GM12878 (cell line): Measurements from ENCODE around the gene KIF26A. TPM values are rescaled to one million over a fixed set of nuclear protein-coding genes. Genes with fewer than 3 reads are reported as not detected.

Experiments used
- ATAC-seq: fragments of 200-7000 bp; cut with Tn5 transposase; 3 replicates; pipeline ENCODE4 v1.9.1; 2020; ENCODE audit warnings: mild to moderate bottlenecking, moderate library complexity
- BruUV-seq: library from RNA; stranded (reverse); fragments of 400-500 nt; replicated peaks from 2 replicates; lab custom pipeline; 2021; lab: Mats Ljungman, UMichigan
- CTCF ChIA-PET: fragments of 300-600 bp; sonication (Branson Sonifier 250); formaldehyde crosslinking; extraction: SDS; loops from one replicate; lab custom pipeline; 2021; ENCODE audit warnings: inconsistent platforms; lab: Yijun Ruan, JAX
- POLR2A ChIA-PET: fragments of 350-600 bp; formaldehyde crosslinking; extraction: SDS; loops from one replicate; lab custom pipeline; 2021; ENCODE audit warnings: inconsistent platforms; lab: Charles Lee
- RAD21 ChIA-PET: fragments of 300-600 bp; sonication (Branson Sonifier 250); formaldehyde crosslinking; loops from one replicate; lab custom pipeline; 2023; ENCODE audit warnings: antibody characterized with exemption; ENCODE audit not compliant: unreplicated experiment; lab: Charles Lee
- SMC1A ChIA-PET: fragments of 300-600 bp; sonication (Branson Sonifier 250); formaldehyde crosslinking; loops from one replicate; lab custom pipeline; 2023; ENCODE audit not compliant: unreplicated experiment, uncharacterized antibody; lab: Charles Lee
- DNase-seq: peaks from one replicate; pipeline ENCODE4 v3.0.0-alpha.2; 2011; ENCODE audit warnings: low read depth, low spot score
- FAIRE-seq: peaks from 3 replicates; lab custom pipeline; 2011; peaks lifted over from hg19 to GRCh38; lab: Jason Lieb, UNC
- H2AFZ ChIP-seq: 2 replicates; pipeline ENCODE4 v1.6.0; 2011; ENCODE audit warnings: low read depth, low read length, control low read depth; ENCODE audit not compliant: control insufficient read depth
- H3K27ac ChIP-seq: 2 replicates; pipeline ENCODE4 v1.5.1; 2011; ENCODE audit warnings: control low read depth; ENCODE audit not compliant: control insufficient read depth, insufficient read depth
- H3K27me3 ChIP-seq, 2 experiments: replicated peaks in 1 of 2; 2 replicates each; pipeline versions ENCODE4 v1.6.0 to v1.6.1; 2011; ENCODE audit warnings: low read length in 1 of 2; ENCODE audit not compliant: control insufficient read depth in 2 of 2, insufficient read depth in 2 of 2
- H3K36me3 ChIP-seq, 2 experiments: 2 replicates each; pipeline ENCODE4 v1.5.1; 2011; ENCODE audit warnings: low read length in 1 of 2; ENCODE audit not compliant: control insufficient read depth in 2 of 2, insufficient read depth in 2 of 2
- H3K4me1 ChIP-seq: 2 replicates; pipeline ENCODE4 v1.6.1; 2011; ENCODE audit warnings: mild to moderate bottlenecking, low read length, moderate library complexity, mixed read lengths; ENCODE audit not compliant: control insufficient read depth, insufficient read depth
- H3K4me2 ChIP-seq: 2 replicates; pipeline ENCODE4 v1.6.0; 2011; ENCODE audit warnings: control low read depth; ENCODE audit not compliant: control insufficient read depth, insufficient read depth
- H3K4me3 ChIP-seq: fragments of 200-600 bp; sonication (generic); 2 replicates; pipeline ENCODE4 v1.5.1; 2016
- H3K79me2 ChIP-seq: 2 replicates; pipeline ENCODE4 v1.6.0; 2011; ENCODE audit warnings: low read length; ENCODE audit not compliant: control insufficient read depth, insufficient read depth
- H3K9ac ChIP-seq: 2 replicates; pipeline ENCODE4 v1.8.0; 2011; ENCODE audit warnings: low read length, control low read depth, mixed read lengths; ENCODE audit not compliant: control insufficient read depth, insufficient read depth
- H3K9me3 ChIP-seq: replicated peaks from 3 replicates; pipeline ENCODE4 v1.5.1; 2011; ENCODE audit warnings: mild to moderate bottlenecking, low read length; ENCODE audit not compliant: control insufficient read depth, insufficient read depth
- H4K20me1 ChIP-seq: 2 replicates; pipeline ENCODE4 v1.6.0; 2011; ENCODE audit not compliant: control insufficient read depth, insufficient read depth
- ATF2 ChIP-seq: IDR thresholded peaks from 2 replicates; pipeline ENCODE4 v1.6.1; 2012; ENCODE audit warnings: low read length, inconsistent platforms
- CBFB ChIP-seq: IDR thresholded peaks from 2 replicates; pipeline ENCODE4 v1.6.1; 2016; ENCODE audit warnings: antibody characterized with exemption, low read depth
- CHD1 ChIP-seq: IDR thresholded peaks from 2 replicates; pipeline ENCODE4 v1.6.1; 2012; ENCODE audit warnings: low read depth, low read length, improper control_type of control experiment
- ESRRA ChIP-seq: IDR thresholded peaks from 2 replicates; pipeline ENCODE4 v1.6.1; 2012; ENCODE audit warnings: mild to moderate bottlenecking, low read length, improper control_type of control experiment
- EZH2 ChIP-seq: IDR thresholded peaks from 2 replicates; pipeline ENCODE4 v1.6.1; 2012; ENCODE audit warnings: low read depth, mild to moderate bottlenecking, control low read depth, inconsistent platforms, low read length, borderline replicate concordance; ENCODE audit not compliant: control insufficient read depth
- GABPA ChIP-seq: IDR thresholded peaks from 2 replicates; pipeline ENCODE4 v1.6.1; 2014; ENCODE audit warnings: antibody characterized with exemption, low read depth, mild to moderate bottlenecking, inconsistent platforms
- IRF3 ChIP-seq: fragments of 450-650 bp; IDR thresholded peaks from 2 replicates; pipeline ENCODE4 v1.6.1; 2014; ENCODE audit warnings: mild to moderate bottlenecking
- NRF1 ChIP-seq: conservative IDR thresholded peaks from 2 replicates; pipeline ENCODE4 v1.6.1; 2011; ENCODE audit warnings: mild to moderate bottlenecking, low read depth, low read length, improper control_type of control experiment
- STAT1 ChIP-seq: fragments of 450-650 bp; conservative IDR thresholded peaks from 2 replicates; pipeline ENCODE4 v1.6.1; 2014; ENCODE audit warnings: antibody characterized with exemption, mild to moderate bottlenecking
- ZZZ3 ChIP-seq: IDR thresholded peaks from 2 replicates; pipeline ENCODE4 v1.6.1; 2011; ENCODE audit warnings: low read depth; ENCODE audit not compliant: control insufficient read depth, insufficient read length
- WGBS: methylation state at CpG from one replicate; pipeline ENCODE4 v1.1.6; 2016; ENCODE audit warnings: low lambda C conversion rate; ENCODE audit not compliant: insufficient replicate concordance, insufficient coverage; ENCODE audit errors: missing lambda C conversion rate; 5-methylcytosine and 5-hydroxymethylcytosine counted together
- in situ Hi-C: fragments of 300-500 bp; cut with MboI; formaldehyde crosslinking; loops from 9 replicates; pipeline ENCODE4 v1.14.3; 2018; ENCODE audit warnings: mixed read lengths
- intact Hi-C: fragments of 100-400 bp; cut with micrococcal nuclease; formaldehyde crosslinking; loops from one replicate; pipeline ENCODE4 v1.14.2; 2022; ENCODE audit not compliant: unreplicated experiment
- polyA plus RNA-seq, 11 experiments: library from polyadenylated mRNA; depleted of rRNA in 4 of 11; unstranded in 6 of 11; stranded (reverse) in 5 of 11; fragments of >200 nt; fragmentation: Nextera tagmentation in 4 of 11; fragmentation: Illumina TruSeq in 1 of 11; extraction: Ambion mirVana in 4 of 11; extraction: Trizol in 1 of 11; gene quantifications; 1 replicate in 1 of 11; 2 replicates in 10 of 11; pipeline versions ENCODE4 v1.2.1 to v1.2.3, GENCODE V29; 2011 to 2016; ENCODE audit warnings: inconsistent platforms in 2 of 11, missing spikeins in 2 of 11, low read depth in 1 of 11
- total RNA-seq, 4 experiments: library from RNA; depleted of rRNA in 3 of 4; stranded (reverse); fragments of >200 nt in 3 of 4; fragmentation: Illumina TruSeq in 1 of 4; extraction: Trizol in 1 of 4; gene quantifications; 2 replicates each; pipeline versions ENCODE4 v1.2.1 to v1.2.3, GENCODE V29; 2013 to 2021

KIF26A gene
- total and polyA plus RNA-seq, 10 of the 15 experiments (the other 5 are each of a cell fraction or from before 2014, with no cell fraction given), result 0.05 TPM; not detected in 9

GRCh38 chr14:104107611-104108569 lies 30.5 kb upstream of the KIF26A start:
- ATAC-seq, result no peak
- 30% methylated on average over 28 of the region's 32 CpGs for WGBS
- DNase-seq, result no peak

More at GRCh38 chr14:104107611-104108569, 30.5 kb upstream of the KIF26A start:
- Histone ChIP-seq H2AFZ (no peak overlapping the region), H3K4me3 (no peak overlapping the region), H3K9me3 (no peaks in the 10 kb centered on the region), H3K27me3 (no peaks in the 10 kb centered on the region), H3K79me2 (no peaks in the 10 kb centered on the region), H3K4me2 (no peak overlapping the region), H3K36me3 (no peaks in the 10 kb centered on the region), H4K20me1 (no peaks in the 10 kb centered on the region), H3K9ac (no peak overlapping the region), H3K4me1 (no peaks in the 10 kb centered on the region), H3K27ac (no peak overlapping the region)
- ChIA-PET RAD21 (no interaction called here), SMC1A (no interaction called here), POLR2A (no interaction called here), CTCF (no interaction called here)
- in situ Hi-C loops, result no loop called here
- no peak for TF ChIP-seq ZZZ3
- TF ChIP-seq ESRRA, result no peak
- TF ChIP-seq CHD1, result no peak
- TF ChIP-seq GABPA, result no peak
- no peak for TF ChIP-seq IRF3
- no peak for TF ChIP-seq NRF1
- TF ChIP-seq EZH2, result no peak
- no peak for TF ChIP-seq STAT1
- TF ChIP-seq ATF2, result no peak
- no peak for TF ChIP-seq CBFB
- intact Hi-C loops, result no loop called here
- no peak for FAIRE-seq
- no TSS peak for BruUV-seq
